K562 (cell line): ENCODE measurements around the gene LHX3. TPM values are rescaled to one million over a fixed set of nuclear protein-coding genes. Genes with fewer than 3 reads are reported as not detected.

Source experiments
- ARID2 ChIP-seq: fragments of 450-650 bp; IDR thresholded peaks from 2 replicates; pipeline ENCODE4 v1.6.1; 2017; ENCODE audit warnings: antibody characterized with exemption, mild to moderate bottlenecking
- ARID4B ChIP-seq: sonication (generic); formaldehyde crosslinking; IDR thresholded peaks from 2 replicates; pipeline ENCODE4 v1.8.0; 2022; ENCODE audit warnings: mild to moderate bottlenecking, missing genetic modification reagents
- ETV1 ChIP-seq: fragments of 450-650 bp; conservative IDR thresholded peaks from 2 replicates; pipeline ENCODE4 v1.6.1; 2016; ENCODE audit warnings: missing genetic modification characterization, control low read depth, low read depth, missing compliant biosample characterization
- FOXM1 ChIP-seq, 2 experiments: fragments of 450-650 bp in 1 of 2; sonication (generic) in 1 of 2; formaldehyde crosslinking in 1 of 2; IDR thresholded peaks; 2 replicates each; pipeline versions ENCODE4 v1.6.1 to v1.9.0; 2017 to 2022; ENCODE audit warnings: low read depth in 2 of 2, mild to moderate bottlenecking in 2 of 2, missing genetic modification reagents in 1 of 2, moderate library complexity in 1 of 2
- HMGN3 ChIP-seq: IDR thresholded peaks from 2 replicates; pipeline ENCODE4 v1.6.1; 2011; ENCODE audit warnings: borderline replicate concordance, low read depth, mild to moderate bottlenecking, mixed read lengths, low read length; ENCODE audit not compliant: insufficient read length; ENCODE audit errors: extremely low read depth
- ID3 ChIP-seq, 2 experiments: fragments of 250-450 bp in 1 of 2; fragments of 450-650 bp in 1 of 2; sonication (Bioruptor Pico) in 1 of 2; IDR thresholded peaks; 2 replicates each; pipeline versions ENCODE4 v1.6.1 to v1.8.0; 2016 to 2021; ENCODE audit warnings: mild to moderate bottlenecking in 2 of 2, moderate library complexity in 2 of 2, missing compliant biosample characterization in 1 of 2, missing genetic modification characterization in 1 of 2
- NELFE ChIP-seq: IDR thresholded peaks from 2 replicates; pipeline ENCODE4 v1.6.1; 2011; ENCODE audit warnings: mild to moderate bottlenecking; ENCODE audit not compliant: insufficient read depth, insufficient read length
- PCBP1 ChIP-seq: fragments of 200-400 bp; formaldehyde crosslinking; IDR thresholded peaks from 2 replicates; pipeline ENCODE4 v1.6.1; 2018; ENCODE audit warnings: mild to moderate bottlenecking, low read depth, low read length; ENCODE audit not compliant: poor library complexity, severe bottlenecking
- PHF8 ChIP-seq: fragments of 200-600 bp; sonication (generic); IDR thresholded peaks from 2 replicates; pipeline ENCODE4 v1.6.1; 2012; ENCODE audit warnings: mixed run types, mild to moderate bottlenecking, inconsistent platforms, low read length, moderate library complexity, borderline replicate concordance
- TEAD2 ChIP-seq: fragments of 450-650 bp; IDR thresholded peaks from 2 replicates; pipeline ENCODE4 v1.6.1; 2016; ENCODE audit warnings: missing genetic modification characterization, control low read depth, missing compliant biosample characterization
- THRAP3 ChIP-seq: fragments of 450-650 bp; IDR thresholded peaks from 2 replicates; pipeline ENCODE4 v1.6.1; 2016; ENCODE audit warnings: mild to moderate bottlenecking, inconsistent platforms, borderline replicate concordance
- ZBTB33 ChIP-seq: sonication (generic); formaldehyde crosslinking; IDR thresholded peaks from 2 replicates; pipeline ENCODE4 v1.8.1; 2023; ENCODE audit warnings: mild to moderate bottlenecking, missing genetic modification reagents
- ZNF592 ChIP-seq: fragments of 450-650 bp; IDR thresholded peaks from 2 replicates; pipeline ENCODE4 v1.6.1; 2017; ENCODE audit warnings: antibody characterized with exemption, mild to moderate bottlenecking
- polyA plus RNA-seq, 8 experiments: library from polyadenylated mRNA; depleted of rRNA in 4 of 8; stranded (reverse) in 5 of 8; unstranded in 3 of 8; fragments of >200 nt; fragmentation: Nextera tagmentation in 2 of 8; fragmentation: Illumina TruSeq in 1 of 8; extraction: Ambion mirVana in 2 of 8; extraction: Trizol in 1 of 8; gene quantifications; 2 replicates each; pipeline versions ENCODE4 v1.2.1 to v1.2.3, GENCODE V29; 2011 to 2014; ENCODE audit warnings: inconsistent platforms in 1 of 8, missing spikeins in 1 of 8
- total RNA-seq, 7 experiments: library from RNA; depleted of rRNA in 6 of 7; stranded (reverse); fragments of >200 nt in 6 of 7; fragmentation: Illumina TruSeq in 2 of 7; extraction: Trizol in 2 of 7; gene quantifications; 2 replicates each; pipeline versions ENCODE4 v1.2.1 to v1.2.3, GENCODE V29; 2011 to 2021; ENCODE audit warnings: low replicate concordance in 1 of 7

The LHX3 gene
- total and polyA plus RNA-seq, 9 of the 15 experiments (the other 6 are each of a cell fraction or from before 2014, with no cell fraction given) = 0.09 TPM; not detected in 8

- TF ChIP-seq ZBTB33 (CRISPR knock-in tag) = 0 out of 2 replicates have a peak, but pooled peaks have one; percentile 32
- TF ChIP-seq PHF8 = peak; percentile 69; the same call in 1 of the 2 replicates
- no peak for TF ChIP-seq THRAP3
- no peak for TF ChIP-seq TEAD2 (tag)
- TF ChIP-seq ETV1 (tag) = no peak
- no peak for TF ChIP-seq ID3 (CRISPR knock-in tag; IDR thresholded peaks at IDR 0.05)
- TF ChIP-seq ID3 (tag; IDR thresholded peaks at IDR 0.05) = peak; percentile 46; the same call in 1 of the 2 replicates
- no peak for TF ChIP-seq ARID2
- peak; percentile 78 for TF ChIP-seq HMGN3
- peak; percentile 97 for TF ChIP-seq ARID4B (CRISPR knock-in tag)
- TF ChIP-seq PCBP1 = no peak
- peak; percentile 52 for TF ChIP-seq ZNF592
- no peak for TF ChIP-seq NELFE
- no peak for TF ChIP-seq FOXM1 (IDR thresholded peaks at IDR 0.05; ENCODE audit: low read depth)
- TF ChIP-seq FOXM1 (CRISPR knock-in tag; IDR thresholded peaks at IDR 0.05; ENCODE audit: low read depth) = peak; percentile 60; the same call in 1 of the 2 replicates
These were observed 40.6 kb upstream of the LHX3 start, which contains the start of gene QSOX2 (continued) for GRCh38 chr9:136245219-136246150.
